GM23248 (cell line): ENCODE data around the gene CCT5. TPM values are rescaled to one million over a fixed set of nuclear protein-coding genes. Genes with fewer than 3 reads are reported as not detected.

Experiments used
- DNase-seq: peaks from one replicate; pipeline ENCODE4 v3.0.0-alpha.2; 2015
- H2AFZ ChIP-seq: fragments of 200-600 bp; sonication (generic); 2 replicates; pipeline ENCODE4 v1.6.1; 2016; ENCODE audit warnings: antibody characterized with exemption
- H3F3A ChIP-seq: fragments of 200-600 bp; sonication (generic); 2 replicates; pipeline ENCODE4 v1.6.1; 2016; ENCODE audit warnings: mild to moderate bottlenecking, antibody characterized with exemption, mixed run types; ENCODE audit not compliant: insufficient read depth
- H3K27ac ChIP-seq: fragments of 200-600 bp; sonication (generic); 2 replicates; pipeline ENCODE4 v1.5.1; 2016; ENCODE audit warnings: mild to moderate bottlenecking
- H3K27me3 ChIP-seq: fragments of 200-600 bp; sonication (generic); replicated peaks from 2 replicates; pipeline ENCODE4 v1.6.1; 2016; ENCODE audit warnings: mild to moderate bottlenecking; ENCODE audit not compliant: insufficient read depth
- H3K36me3 ChIP-seq: fragments of 200-600 bp; sonication (generic); 2 replicates; pipeline ENCODE4 v1.6.1; 2016; ENCODE audit warnings: low read depth, mild to moderate bottlenecking
- H3K4me1 ChIP-seq: fragments of 200-600 bp; sonication (generic); 2 replicates; pipeline ENCODE4 v1.6.1; 2016; ENCODE audit warnings: mild to moderate bottlenecking; ENCODE audit not compliant: insufficient read depth
- H3K4me2 ChIP-seq: fragments of 200-600 bp; sonication (generic); one replicate; pipeline ENCODE4 v1.6.1; 2016; ENCODE audit warnings: mild to moderate bottlenecking; ENCODE audit not compliant: unreplicated experiment
- H3K4me3 ChIP-seq: fragments of 200-600 bp; sonication (generic); 2 replicates; pipeline ENCODE4 v1.5.1; 2016; ENCODE audit warnings: mild to moderate bottlenecking
- H3K79me2 ChIP-seq: fragments of 200-600 bp; sonication (generic); 2 replicates; pipeline ENCODE4 v1.6.1; 2016; ENCODE audit warnings: mild to moderate bottlenecking; ENCODE audit not compliant: insufficient read depth
- H3K9ac ChIP-seq: fragments of 200-600 bp; sonication (generic); 2 replicates; pipeline ENCODE4 v1.6.1; 2016; ENCODE audit warnings: mild to moderate bottlenecking
- H3K9me2 ChIP-seq: fragments of 200-600 bp; sonication (generic); 2 replicates; pipeline ENCODE4 v1.6.1; 2016; ENCODE audit warnings: mixed run types, mild to moderate bottlenecking, moderate library complexity; ENCODE audit not compliant: insufficient read depth
- H3K9me3 ChIP-seq: fragments of 200-600 bp; sonication (generic); one replicate; pipeline ENCODE4 v1.6.1; 2017; ENCODE audit warnings: low read depth
- H4K20me1 ChIP-seq: fragments of 200-600 bp; sonication (generic); 2 replicates; pipeline ENCODE4 v1.6.0; 2016; ENCODE audit not compliant: insufficient read depth
- EZH2 ChIP-seq: fragments of 200-600 bp; sonication (generic); IDR thresholded peaks from 2 replicates; pipeline ENCODE4 v1.6.1; 2018; ENCODE audit warnings: antibody characterized with exemption, mild to moderate bottlenecking; ENCODE audit not compliant: insufficient read depth, poor library complexity, severe bottlenecking
- EZH2phosphoT487 ChIP-seq: fragments of 200-600 bp; sonication (generic); IDR thresholded peaks from 2 replicates; pipeline ENCODE4 v1.6.1; 2018; ENCODE audit warnings: antibody characterized with exemption, moderate library complexity, mild to moderate bottlenecking, low read depth; ENCODE audit not compliant: insufficient read depth
- WGBS, 2 experiments: methylation state at CpG; one replicate each; pipeline ENCODE4 v1.1.6; 2015 to 2017; ENCODE audit warnings: low lambda C conversion rate in 2 of 2, low coverage in 1 of 2; ENCODE audit errors: missing lambda C conversion rate in 2 of 2; 5-methylcytosine and 5-hydroxymethylcytosine counted together
- in situ Hi-C: fragments of 300-500 bp; cut with MboI; formaldehyde crosslinking; loops from 2 replicates; pipeline ENCODE4 v1.15.0; 2020
- polyA plus RNA-seq: library from polyadenylated mRNA; unstranded; fragments of >200 nt; fragmentation: Nextera tagmentation; extraction: Ambion mirVana; gene quantifications from 2 replicates; pipeline ENCODE4 v1.2.1, GENCODE V29; 2016
- total RNA-seq: library from RNA; depleted of rRNA; stranded (reverse); fragments of >200 nt; shearing (Covaris generic); gene quantifications from 2 replicates; pipeline ENCODE4 v1.2.3, GENCODE V29; 2014

CCT5 gene
- total and polyA plus RNA-seq, 2 experiments from 2014 or later, result 264 to 392 TPM

DNA sequence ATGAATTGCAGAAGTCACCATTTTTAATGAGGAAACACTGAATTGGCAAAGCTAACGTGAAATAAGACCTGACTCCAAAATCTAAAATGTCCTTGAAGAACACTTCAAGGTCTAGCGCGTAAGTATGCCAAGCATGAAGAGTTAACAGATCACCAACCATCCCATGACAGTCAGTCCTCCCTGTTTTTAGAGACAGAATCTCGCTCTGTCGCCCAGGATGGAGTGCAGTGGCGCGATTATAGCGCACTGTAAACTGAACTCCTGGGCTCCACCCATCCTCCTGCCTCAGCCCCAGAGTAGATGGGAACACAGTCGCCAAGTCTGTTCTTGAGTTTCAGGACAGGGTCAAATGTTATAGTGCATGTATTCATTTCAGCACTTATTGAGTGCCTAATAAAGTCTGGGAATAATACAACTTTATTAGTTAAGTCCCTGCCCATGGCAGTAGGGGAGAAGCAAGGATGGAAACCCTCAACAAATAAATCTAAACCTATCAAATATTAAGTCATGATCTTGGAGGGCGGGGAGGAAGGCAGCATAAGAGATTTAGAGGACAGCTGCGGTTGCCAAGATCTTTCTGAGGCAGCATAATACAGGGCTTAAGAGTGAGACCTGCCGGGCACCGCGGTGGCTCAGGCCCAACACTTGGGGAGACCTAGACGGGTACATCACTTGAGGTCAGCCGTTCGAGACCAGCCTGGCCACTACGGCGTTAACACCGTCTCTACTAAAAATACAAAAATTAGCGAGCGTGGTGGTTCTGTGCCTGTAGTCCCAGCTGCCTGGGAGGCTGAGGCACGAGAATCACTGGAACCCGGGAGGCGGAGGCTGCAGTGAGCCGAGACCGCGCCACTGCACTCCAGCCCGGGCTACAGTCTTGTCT is 1.5 kb upstream of the CCT5 start:
- Histone ChIP-seq H3K9me3 (no peaks in the 10 kb centered on the region), H3K9ac (peak overlapping the region; percentile 94), H3K4me3 (peak overlapping the region; percentile 96), H2AFZ (peak overlapping the region; percentile 87), H3F3A (no peaks in the 10 kb centered on the region; the same call in 1 of the 2 replicates), H3K9me2 (no peaks in the 10 kb centered on the region), H3K27me3 (no peaks in the 10 kb centered on the region), H3K4me1 (peaks cover 18% of the 10 kb centered on the region), H3K27ac (peak overlapping the region; percentile 94), H4K20me1 (peaks cover 7% of the 10 kb centered on the region; the same call in 1 of the 2 replicates), H3K79me2 (peaks cover 68% of the 10 kb centered on the region), H3K36me3 (0 out of 2 replicates have a peak, but pooled peaks cover 9% of the 10 kb centered on the region), H3K4me2 (peak overlapping the region; percentile 87)
- no peak for TF ChIP-seq EZH2
- TF ChIP-seq EZH2phosphoT487, result no peak
- no peak for DNase-seq
- in situ Hi-C loops, result no loop called here
- 55 to 58% methylated on average over 27 to 29 of the region's 29 CpGs for WGBS, 2 experiments

DNA sequence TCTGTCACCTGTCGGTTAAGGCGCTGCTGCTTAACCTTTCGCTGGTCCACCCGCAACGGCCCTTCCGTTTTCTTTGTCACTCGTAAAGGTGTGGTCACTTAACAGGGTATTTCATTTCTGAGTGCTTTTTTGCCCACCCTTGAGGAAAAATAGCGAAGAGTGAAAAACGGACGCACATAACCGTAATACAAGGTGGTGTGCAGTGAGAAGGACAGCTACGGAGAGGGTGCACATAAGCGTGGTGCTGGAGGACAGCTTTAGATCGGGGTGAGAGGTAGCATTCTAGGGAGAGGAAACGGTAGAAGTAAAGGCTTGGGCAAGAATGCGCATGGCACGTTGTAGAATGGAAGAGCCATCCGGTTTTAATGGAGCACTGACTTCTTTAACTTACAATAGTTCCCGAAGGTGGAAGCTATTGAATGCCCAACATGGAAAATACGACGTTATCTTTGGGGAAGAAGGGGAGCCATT is 761 bp downstream of the CCT5 start:
- peak overlapping the region; percentile 94; the same call in 1 of the 2 replicates for H3K27ac ChIP-seq
- in situ Hi-C loops, result no loop called here
- peak overlapping the region; percentile 96 for H3K4me3 ChIP-seq
- no peaks in the 10 kb centered on the region for H3K27me3 ChIP-seq
- H4K20me1 ChIP-seq, result peaks cover 18% of the 10 kb centered on the region; the same call in 1 of the 2 replicates
- 0 to 1% methylated on average over 21 of the region's 21 CpGs for WGBS, 2 experiments
- no peaks in the 10 kb centered on the region for H3K9me2 ChIP-seq
- 0 out of 2 replicates have a peak, but pooled peaks cover 3% of the 10 kb centered on the region for H3F3A ChIP-seq
- peaks cover 18% of the 10 kb centered on the region for H3K4me1 ChIP-seq
- H3K79me2 ChIP-seq, result peaks cover 86% of the 10 kb centered on the region
- H3K9ac ChIP-seq, result peak overlapping the region; percentile 94
- peak; percentile 65 for DNase-seq
- peak overlapping the region; percentile 82 for H3K4me2 ChIP-seq
- no peak for TF ChIP-seq EZH2
- no peak for TF ChIP-seq EZH2phosphoT487
- peak overlapping the region; percentile 87 for H2AFZ ChIP-seq
- H3K9me3 ChIP-seq, result no peaks in the 10 kb centered on the region
- H3K36me3 ChIP-seq, result peaks cover 29% of the 10 kb centered on the region

DNA sequence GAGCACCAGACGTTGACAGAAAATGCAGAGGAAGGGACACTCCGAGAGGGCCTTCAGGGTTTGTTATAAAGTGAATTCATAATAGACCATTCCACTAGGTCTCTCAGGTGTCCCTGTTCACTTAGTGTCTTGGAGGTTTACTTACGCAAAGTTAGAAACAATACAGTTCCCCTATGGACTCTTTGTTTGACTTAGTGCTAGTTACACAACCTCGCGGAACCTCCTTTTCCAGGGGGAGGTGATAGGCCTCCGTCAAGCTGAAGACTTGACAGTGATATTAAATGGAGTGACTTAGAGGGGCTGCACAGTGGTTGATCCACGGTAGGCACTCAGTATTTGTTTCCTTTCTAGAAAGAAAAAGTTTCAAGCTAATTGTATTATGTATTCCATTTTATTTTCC is 1.3 kb downstream of the CCT5 start:
- Histone ChIP-seq H3K4me2 (peak overlapping the region; percentile 82), H3K4me1 (peaks cover 18% of the 10 kb centered on the region), H3K9me2 (no peaks in the 10 kb centered on the region), H3K27me3 (no peaks in the 10 kb centered on the region), H3K27ac (no peak overlapping the region), H3K4me3 (peak overlapping the region; percentile 96), H3F3A (0 out of 2 replicates have a peak, but pooled peaks cover 3% of the 10 kb centered on the region), H3K79me2 (peaks cover 89% of the 10 kb centered on the region), H3K36me3 (peaks cover 34% of the 10 kb centered on the region), H4K20me1 (peaks cover 18% of the 10 kb centered on the region; the same call in 1 of the 2 replicates), H2AFZ (no peak overlapping the region), H3K9me3 (no peaks in the 10 kb centered on the region), H3K9ac (peak overlapping the region; percentile 94)
- 46 to 50% methylated on average over 7 of the region's 7 CpGs for WGBS, 2 experiments
- DNase-seq, result no peak
- in situ Hi-C loops, result no loop called here
- TF ChIP-seq EZH2phosphoT487 (no peak), EZH2 (no peak)

DNA sequence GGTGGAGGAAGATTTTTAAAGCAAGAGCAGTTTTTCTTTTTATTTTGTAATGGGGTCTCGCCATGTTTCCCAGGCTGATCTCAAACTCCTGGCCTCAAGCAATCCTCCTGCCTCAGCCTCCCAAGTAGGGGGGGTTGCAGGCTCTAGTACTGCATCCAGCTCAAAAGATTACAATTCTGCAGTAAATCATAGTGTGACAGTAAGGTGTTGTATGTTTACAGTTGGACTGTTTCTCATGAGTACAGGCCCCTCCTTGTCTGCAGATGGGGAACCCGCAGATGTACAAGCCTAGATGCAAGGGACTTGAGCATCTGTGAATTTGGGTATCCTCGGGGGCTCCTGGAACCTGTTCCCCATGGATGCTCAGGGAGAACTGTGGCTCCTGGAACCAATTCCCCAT is 3.3 kb downstream of the CCT5 start:
- no peak overlapping the region for H3K4me2 ChIP-seq
- H2AFZ ChIP-seq, result no peak overlapping the region
- no peak overlapping the region for H3K9ac ChIP-seq
- no peak overlapping the region for H3K27ac ChIP-seq
- H3K27me3 ChIP-seq, result no peaks in the 10 kb centered on the region
- in situ Hi-C loops, result no loop called here
- peaks cover 17% of the 10 kb centered on the region; the same call in 1 of the 2 replicates for H3F3A ChIP-seq
- no peaks in the 10 kb centered on the region for H3K9me3 ChIP-seq
- H4K20me1 ChIP-seq, result peaks cover 18% of the 10 kb centered on the region; the same call in 1 of the 2 replicates
- DNase-seq, result no peak
- peaks cover 54% of the 10 kb centered on the region for H3K36me3 ChIP-seq
- H3K79me2 ChIP-seq, result peaks cover 89% of the 10 kb centered on the region
- 97 to 98% methylated on average over 3 of the region's 3 CpGs for WGBS, 2 experiments
- H3K9me2 ChIP-seq, result no peaks in the 10 kb centered on the region
- no peak overlapping the region for H3K4me3 ChIP-seq
- TF ChIP-seq EZH2phosphoT487, result no peak
- TF ChIP-seq EZH2, result no peak
- peaks cover 18% of the 10 kb centered on the region for H3K4me1 ChIP-seq
